HG03159 (cell line): Measurements from ENCODE around the gene DDX39A.
"Not testable (repeated sequence)": the region's sequence is repeated elsewhere in the genome, so short reads cannot be mapped to it uniquely, and the experiment has no call there.

ENCODE experiments used
- ATAC-seq: cut with Tn5 transposase; IDR thresholded peaks from one replicate; pipeline ENCODE4 v1.9.1; 2021; ENCODE audit warnings: mild to moderate bottlenecking, moderate library complexity; ENCODE audit not compliant: unreplicated experiment

Gene DDX39A

DNA sequence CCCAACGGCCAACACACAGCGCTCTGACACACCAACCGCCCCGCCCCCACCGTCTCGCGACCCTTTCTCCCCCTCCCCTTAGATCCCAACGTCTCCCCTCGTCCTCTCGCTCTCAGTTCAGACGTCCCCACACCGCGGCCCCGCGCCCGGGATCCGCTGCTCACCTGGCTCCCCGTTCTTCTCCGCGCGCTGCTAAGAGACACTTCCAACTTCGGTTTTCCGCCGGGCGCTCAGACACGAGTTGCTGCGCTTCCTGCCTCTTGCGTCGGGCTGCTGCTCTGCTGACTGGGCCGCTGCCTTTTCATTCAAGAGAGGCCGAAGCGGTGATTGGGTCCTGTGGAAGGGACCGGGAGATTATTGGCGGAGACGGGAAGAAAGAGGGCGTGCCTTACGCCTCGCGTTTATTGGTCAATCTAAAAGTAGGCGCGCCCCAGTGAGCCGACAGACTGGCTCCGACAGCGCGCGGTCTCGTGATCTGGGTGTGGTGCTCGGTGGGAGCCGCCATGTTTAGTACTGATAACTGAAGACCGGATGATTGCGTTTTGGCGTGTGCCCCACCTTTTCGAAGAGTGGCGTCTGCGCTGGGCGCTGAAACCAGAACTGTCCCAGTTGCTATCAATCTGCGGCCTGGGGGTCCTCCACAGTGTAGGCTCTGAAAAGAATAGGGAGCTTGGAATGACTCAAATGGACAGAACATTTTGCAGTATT lies at the start of gene DDX39A:
TSS of gene DDX39A (minus strand) at position 236 of the 708 bp plus-strand sequence. CDS start 6,121 bp downstream, outside the sequence.
- ATAC-seq, result peak; percentile 79

DNA sequence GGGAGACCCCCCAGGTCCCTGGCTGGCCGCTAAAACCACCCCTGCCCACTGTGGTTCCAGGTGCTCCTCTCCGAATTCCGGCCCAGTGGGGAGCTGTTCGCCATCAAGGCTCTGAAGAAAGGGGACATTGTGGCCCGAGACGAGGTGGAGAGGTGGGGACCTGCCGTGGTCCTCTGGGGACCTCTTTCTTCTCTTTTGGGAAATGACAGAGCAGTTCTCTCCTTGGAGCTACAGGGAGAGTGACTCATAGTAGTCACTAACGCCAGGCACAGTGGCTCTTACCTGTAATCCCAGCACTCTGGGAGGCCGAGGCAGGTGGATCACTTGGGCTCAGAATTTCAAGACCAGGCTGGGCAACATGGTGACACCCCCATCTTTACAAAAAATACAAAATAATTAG lies 48.7 kb upstream of the DDX39A start:
- ATAC-seq, result no peak

DNA sequence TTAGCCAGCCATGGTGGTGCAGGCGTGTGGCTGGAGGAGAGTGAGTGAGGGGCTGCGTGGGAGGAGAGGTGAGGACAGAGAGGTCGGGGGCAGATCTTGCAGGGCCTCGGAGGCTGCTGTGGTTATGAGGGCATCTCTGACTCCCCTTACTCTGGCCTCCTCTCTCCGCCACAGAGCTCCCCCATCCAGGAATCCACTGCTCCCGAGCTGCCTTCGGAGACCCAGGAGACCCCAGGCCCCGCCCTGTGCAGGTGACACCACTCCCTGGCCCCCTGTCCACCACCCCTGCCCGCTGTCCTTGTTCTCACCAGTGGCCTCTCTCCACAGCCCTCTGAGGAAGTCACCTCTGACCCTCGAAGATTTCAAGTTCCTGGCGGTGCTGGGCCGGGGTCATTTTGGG lies 48.2 kb upstream of the DDX39A start:
- no peak for ATAC-seq

DNA sequence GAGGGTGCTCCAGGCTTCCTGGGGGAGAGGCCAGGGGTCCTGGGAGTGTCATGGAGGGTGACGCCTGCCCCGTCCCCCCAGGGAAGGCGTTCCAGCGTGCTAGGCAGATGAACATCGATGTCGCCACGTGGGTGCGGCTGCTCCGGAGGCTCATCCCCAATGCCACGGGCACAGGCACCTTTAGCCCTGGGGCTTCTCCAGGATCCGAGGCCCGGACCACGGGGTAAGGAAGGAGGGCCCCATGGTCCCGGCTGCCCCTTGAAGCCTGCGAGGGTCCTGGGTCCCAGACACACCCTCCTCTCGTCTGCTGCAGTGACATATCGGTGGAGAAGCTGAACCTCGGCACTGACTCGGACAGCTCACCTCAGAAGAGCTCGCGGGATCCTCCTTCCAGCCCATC lies 44.6 kb upstream of the DDX39A start:
- ATAC-seq, result no peak

DNA sequence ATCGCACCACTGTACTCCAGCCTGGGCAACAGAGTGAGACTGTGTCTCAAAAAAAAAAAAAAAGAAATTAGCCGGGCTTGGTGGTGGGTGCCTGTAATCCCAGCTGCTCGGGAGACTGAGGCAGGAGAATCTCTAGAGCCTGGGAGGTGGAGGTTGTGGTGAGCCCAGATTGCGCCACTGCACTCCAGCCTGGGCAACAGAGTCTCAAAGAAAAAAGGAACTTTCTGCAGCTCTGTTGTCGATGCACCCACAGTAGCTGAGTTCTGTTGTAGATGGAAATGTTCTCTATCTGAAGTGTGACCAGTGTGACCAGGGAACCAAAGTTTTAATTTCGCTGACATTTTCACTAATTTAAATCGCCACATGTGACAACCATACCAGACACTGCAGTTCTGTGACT lies 43.3 kb upstream of the DDX39A start:
- ATAC-seq, result not testable (repeated sequence)

DNA sequence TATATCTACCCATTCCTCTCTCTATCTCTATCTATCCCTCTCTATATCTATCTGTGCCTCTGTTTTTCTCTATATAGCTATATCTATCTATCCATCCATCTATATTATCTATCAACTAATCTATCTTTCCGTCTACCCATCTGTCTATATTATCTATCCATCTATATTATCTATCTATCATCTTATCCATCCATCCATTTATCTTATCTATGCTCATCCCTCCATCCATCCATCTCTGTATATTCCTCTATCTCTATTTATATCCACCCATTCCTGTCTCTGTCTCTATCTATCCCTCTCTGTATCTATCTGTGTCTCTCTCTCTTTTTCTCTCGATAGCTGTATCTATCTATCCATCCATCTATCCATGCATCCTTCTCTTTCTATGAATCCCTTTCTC lies 41.8 kb upstream of the DDX39A start:
- ATAC-seq, result no peak

DNA sequence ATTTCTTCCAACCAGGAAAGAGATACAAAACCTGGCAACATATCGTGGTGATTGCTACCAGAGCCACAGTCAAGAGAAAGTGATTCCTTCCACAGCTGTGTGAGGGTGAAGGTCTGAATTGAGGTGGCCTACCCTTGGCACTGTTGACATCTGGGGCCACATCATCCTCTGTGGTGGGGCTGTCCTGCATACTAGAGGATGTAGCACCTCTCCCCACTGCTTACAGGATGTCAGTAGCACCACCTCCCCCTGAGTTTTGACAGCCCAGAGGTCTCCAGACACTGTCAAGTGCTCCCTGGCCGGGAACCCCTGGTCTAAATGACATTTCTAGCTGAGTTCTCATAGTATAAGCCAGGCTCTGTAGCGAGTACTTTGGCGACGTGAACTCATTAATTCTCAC lies 40.6 kb upstream of the DDX39A start:
- no peak for ATAC-seq

DNA sequence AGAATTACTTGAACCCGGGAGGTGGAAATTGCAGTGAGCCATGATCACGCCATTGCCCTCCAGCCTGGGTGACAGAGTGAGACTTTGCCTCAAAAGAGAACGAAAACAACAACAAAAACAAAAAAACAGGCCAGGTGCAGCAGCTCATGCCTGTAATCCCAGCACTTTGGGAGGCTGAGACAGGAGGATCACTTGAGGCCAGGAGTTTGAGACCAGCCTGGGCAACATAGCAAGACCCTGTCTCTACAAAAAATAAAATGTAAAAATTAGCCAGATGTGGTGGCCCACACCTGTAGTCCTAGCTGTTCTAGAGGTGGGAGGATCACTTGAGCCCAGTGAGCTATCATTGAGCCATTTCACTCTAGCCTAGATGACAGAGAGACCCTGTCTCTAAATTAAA lies 33.2 kb upstream of the DDX39A start:
- not testable (repeated sequence) for ATAC-seq

DNA sequence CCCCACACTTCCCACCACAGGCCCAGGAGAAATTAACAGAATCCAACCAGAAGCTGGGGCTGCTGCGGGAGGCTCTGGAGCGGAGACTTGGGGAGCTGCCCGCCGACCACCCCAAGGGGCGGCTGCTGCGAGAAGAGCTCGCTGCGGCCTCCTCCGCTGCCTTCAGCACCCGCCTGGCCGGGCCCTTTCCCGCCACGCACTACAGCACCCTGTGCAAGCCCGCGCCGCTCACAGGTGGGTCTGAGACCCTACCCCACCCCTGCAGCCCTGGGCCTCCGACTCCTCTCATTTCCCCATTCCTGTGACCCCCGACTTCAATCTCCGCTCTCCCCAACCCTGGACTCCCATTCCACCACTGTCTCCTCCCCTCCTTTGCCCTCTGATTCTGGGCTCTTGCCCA lies 31.7 kb upstream of the DDX39A start:
- ATAC-seq, result no peak

DNA sequence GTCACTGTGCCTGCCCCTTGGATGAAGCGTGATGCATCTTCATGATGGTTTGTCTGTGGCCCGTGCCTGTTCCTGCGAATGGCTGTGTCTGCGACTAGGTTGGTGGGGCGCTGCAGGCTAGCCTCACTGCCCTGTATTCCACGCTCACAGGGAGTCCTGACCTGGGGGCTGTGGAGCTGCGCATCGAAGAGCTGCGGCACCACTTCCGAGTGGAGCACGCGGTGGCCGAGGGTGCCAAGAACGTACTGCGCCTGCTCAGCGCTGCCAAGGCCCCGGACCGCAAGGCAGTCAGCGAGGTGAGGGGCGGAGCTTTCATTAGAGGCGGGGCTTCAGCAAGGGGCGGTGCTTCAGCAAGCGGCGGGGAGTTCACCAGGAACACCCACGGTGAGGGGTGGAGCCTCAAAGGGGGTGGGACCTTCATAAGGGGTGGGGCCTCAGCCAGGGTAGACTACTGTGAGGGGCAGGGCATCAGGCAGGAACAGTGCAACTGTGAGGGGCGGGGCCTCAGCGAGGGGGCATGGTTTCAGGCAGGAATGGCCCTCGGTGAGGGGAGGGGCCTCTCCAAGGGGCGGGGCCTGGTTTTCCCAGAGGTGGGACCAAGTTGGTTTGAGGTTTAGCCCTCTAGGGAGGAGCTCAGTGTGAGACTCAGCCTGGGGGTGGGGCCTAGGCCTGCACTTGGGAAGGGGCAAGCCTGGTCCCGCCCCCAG lies 31.2 kb upstream of the DDX39A start:
- ATAC-seq, result no peak

DNA sequence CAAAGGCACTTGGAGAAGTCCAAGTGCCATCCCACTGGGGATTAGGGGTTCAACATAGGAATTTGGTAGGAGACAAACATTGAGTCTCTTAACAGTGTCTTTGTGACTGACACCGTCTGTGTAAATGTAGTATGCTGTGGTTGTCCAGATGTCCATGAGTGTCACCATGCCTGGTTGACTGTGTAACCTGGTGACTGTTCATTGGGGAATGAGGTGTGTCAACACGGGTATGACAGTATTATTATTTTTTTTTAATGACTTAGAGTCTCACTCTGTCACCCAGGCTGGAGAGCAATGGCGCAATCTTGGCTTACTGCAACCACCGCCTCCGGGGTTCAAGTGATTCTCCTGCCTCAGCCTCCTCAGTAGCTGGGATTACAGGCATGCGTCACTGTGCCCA lies 30.2 kb upstream of the DDX39A start:
- ATAC-seq, result no peak

DNA sequence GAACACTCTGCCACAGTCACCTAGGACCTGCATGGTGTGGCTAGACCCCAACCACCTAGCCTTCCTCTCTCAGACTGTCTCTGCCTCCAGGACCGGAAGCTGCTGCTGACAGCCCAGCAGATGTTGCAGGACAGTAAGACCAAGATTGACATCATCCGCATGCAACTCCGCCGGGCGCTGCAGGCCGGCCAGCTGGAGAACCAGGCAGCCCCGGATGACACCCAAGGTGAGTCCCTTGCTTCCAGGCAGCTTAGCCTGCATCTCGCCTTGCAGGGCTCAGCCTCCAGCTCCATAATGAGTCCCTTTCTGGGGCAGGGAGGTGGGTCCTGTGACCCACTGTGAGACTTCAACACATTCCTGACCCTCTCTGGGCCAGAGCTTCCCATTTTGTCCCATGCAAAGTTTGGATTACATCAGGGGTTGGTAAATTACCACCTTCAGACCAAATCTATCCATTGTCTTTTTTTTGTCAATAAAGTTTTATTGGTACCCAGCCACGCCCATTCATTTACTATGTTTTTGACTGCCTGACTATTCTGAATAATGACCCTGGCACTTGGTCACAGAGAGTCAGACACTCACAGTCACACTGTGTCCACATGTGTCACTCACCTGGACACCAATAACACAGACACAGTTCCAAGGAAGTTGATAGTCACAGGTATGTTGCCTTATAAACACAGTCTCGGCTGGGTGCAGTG lies 27.3 kb upstream of the DDX39A start:
- no peak for ATAC-seq

DNA sequence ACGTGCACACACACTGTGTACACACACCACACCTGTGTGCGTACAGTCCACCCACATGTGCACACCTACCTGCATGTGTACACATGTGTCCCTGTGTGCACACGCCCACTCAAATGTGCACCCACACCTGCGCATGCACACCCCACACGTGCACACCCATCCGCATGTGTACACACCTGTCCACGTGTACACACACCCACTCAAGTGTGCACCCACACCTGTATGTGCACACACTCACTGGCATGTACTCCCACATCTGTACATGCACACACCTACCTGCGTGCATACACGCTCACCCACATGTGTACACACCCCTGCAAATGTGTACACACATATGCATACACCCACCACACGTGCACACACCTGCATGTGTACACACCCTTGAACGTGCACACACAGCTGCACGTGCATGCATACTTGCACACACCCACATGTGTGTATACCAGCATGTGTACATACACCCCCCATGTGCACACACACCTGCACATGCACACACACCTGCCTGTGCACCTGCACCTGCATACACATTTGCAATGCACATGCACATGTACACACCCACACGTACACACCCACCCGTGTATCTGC lies 24.6 kb upstream of the DDX39A start:
- ATAC-seq, result no peak

DNA sequence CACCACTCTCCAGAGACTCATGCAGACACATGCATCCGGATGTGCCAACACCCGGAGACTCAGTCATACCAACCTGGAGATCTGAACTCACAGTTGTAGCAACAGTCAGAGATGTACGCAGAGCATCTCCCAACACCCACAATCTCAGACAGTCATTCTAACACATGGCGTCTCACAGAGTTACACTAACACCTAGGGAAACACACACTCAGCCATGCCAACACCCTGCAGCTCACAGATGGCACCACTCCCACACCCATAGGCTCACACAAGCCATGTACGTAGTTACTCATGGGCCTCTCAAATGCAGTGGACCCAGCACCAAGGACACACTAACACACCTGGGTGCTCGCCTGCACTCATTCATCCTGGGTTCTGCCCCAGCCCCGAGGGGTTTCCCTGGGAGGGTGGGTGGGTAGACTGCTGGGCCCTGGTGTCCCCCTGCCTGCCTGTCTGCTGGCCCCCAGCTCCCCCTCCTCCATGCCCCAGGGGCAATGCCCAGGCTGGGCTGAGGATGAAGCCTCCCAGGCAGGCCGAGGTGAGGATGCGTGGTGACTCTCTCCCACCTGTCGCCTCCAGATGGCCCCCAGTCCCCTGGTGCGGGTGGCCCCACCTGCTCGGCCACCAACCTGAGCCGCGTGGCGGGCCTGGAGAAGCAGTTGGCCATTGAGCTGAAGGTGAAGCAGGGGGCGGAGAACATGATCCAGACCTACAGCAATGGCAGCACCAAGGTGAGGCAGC lies 23.9 kb upstream of the DDX39A start:
- ATAC-seq, result no peak

DNA sequence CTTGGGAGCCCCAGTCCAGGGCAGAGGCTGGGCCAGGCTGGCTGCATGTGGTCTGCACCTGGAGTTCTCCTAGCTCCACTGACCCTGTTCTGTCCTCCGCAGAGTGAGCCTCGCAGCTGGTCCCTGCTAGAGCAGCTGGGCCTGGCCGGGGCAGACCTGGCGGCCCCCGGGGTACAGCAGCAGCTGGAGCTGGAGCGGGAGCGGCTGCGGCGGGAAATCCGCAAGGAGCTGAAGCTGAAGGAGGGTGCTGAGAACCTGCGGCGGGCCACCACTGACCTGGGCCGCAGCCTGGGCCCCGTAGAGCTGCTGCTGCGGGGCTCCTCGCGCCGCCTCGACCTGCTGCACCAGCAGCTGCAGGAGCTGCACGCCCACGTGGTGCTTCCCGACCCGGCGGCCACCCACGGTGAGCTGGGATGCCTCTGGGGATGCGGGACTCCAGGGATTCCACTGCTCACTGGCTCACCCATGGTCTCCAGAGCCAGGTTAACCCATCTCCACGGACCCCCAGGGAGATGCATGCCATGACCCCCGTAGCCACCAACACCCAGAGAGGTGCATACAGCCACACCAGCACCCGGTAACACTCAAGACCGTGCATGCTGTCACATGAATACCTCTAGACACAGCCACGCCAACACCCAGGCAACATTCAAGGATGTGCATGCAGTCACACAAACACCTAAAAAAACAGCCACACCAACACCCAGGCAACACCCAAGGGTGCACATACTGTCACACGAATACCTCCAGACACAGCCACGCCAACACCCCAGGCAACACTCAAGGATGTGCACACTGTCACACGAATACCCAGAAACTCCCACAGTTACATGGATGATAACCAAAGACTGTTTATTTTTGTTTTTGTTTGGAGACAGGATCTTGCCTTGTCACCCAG lies 22.1 kb upstream of the DDX39A start:
- no peak for ATAC-seq

DNA sequence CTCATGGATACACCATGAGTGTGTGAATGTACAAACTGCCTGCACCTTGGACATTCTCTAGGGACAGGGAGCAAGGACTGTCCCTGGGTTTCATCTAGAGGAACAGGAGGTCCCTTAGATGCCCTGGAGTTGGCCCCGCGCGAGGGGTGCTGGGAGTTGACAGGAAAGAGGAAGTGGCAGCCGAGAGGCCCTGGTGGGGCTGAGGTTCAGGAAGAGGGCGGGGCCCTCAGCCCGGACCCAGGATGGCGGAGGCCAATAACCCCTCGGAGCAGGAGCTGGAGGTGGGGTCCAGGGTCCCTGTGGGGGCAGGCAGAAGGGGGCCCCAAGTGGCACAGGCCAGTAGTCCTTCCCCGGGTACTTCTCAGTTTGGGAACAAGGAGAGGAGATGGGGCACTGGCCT lies 20.9 kb upstream of the DDX39A start:
- ATAC-seq, result peak; percentile 84

DNA sequence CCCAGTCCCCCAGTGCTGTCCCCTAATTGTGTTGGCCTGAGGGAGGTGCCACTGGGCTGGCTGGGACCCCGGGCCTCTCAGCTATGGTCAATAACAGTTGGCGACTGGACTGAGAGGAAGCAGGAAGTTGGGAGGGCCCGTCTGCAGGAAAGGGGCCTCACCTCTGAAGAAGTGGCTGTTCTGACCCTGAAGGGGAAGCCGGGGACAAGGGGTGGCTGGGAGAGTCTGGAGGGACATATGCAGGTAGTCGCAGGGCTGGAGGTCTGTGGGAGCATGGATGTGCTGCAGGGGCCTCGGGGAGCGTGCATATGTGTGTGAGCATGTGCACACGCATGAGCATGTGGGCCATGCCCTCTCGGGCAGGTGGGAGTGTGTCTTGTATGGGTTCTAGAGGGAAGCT lies 19.9 kb upstream of the DDX39A start:
- no peak for ATAC-seq

DNA sequence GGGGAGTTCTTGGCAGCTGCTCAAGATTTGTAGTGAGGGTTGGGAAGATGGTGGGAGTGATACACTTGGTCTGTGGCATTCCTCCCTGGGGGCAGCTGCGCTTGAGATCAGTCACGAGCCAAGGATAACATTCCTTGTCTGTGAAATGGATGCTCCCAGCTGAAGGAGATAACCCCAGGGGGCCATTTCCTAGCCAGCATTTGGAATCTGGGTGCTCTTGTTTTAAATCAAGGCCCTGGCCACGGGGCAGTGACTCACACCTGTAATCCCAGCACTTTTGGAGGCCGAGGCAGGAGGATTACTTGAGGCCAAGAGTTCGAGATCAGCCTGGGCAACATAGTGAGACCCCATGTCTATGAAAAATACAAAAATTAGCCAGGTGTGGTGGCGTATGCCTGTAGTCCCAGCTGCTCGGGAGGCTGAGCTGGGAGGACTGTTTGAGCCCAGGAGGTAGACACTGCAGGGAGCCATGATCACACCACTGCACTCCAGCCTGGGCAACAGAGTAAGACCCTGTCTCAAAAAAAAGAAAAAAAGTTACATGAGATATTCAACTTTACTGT lies 18.5 kb upstream of the DDX39A start:
- no peak for ATAC-seq

DNA sequence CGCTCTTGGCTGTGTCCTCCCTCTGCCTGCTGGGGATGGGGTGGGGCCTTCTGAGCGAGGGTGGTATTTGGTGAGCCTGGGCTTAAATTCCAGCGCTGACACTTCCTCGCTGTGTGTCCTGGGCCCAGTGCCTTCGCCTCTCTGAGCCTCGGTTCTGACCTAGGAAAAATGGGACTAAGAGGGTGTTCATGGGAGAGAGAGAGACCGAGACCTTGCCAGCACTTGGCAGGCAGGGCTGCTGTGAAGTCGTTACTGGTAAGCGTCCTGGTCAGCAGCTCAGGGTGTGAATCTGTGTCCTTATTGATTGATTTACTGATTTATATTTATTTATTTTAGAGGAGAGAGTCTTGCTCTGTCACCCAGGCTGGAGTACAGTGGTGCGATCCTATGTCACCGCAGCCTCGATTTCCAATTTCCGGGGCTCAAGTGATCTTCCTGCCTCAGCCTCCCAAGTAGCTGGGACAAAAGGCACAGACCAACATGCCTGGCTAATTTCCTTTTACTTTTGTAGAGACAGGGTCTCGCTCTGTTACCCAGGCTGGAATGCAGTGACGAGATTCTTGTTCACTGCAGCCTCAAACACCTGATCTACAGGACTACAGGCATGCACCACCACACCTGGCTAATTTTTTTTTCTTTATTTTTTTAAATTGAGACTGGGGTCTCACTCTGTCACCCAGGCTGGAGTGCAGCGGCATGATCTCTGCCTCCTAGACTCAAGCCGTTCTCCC lies 16.3 kb upstream of the DDX39A start:
- ATAC-seq, result no peak
